WTC11 (cell line): ENCODE results near the gene MYCBP2. TPM values are rescaled to one million over a fixed set of nuclear protein-coding genes. Genes with fewer than 3 reads are reported as not detected.

Experiments used
- ATAC-seq: fragments of 200-7000 bp; cut with Tn5 transposase; 2 replicates; pipeline ENCODE4 v1.10.0; 2021; ENCODE audit warnings: mild to moderate bottlenecking, moderate library complexity
- CTCF ChIA-PET: fragments of 300-600 bp; sonication (Branson Sonifier 250); formaldehyde crosslinking; loops from one replicate; lab custom pipeline; 2021; ENCODE audit warnings: antibody characterized with exemption; lab: Charles Lee
- POLR2A ChIA-PET: fragments of 350-600 bp; sonication (Branson Sonifier 250); formaldehyde crosslinking; loops from one replicate; lab custom pipeline; 2021; ENCODE audit warnings: antibody characterized with exemption; lab: Charles Lee
- DNase-seq: peaks from one replicate; pipeline ENCODE4 v3.0.0; 2021; ENCODE audit warnings: low spot score
- H3K27ac Mint-ChIP-seq: 2 replicates; pipeline ENCODE4 v1.8.0; 2021; ENCODE audit warnings: mixed read lengths
- H3K27me3 Mint-ChIP-seq: 2 replicates; pipeline ENCODE4 v1.8.0; 2021; ENCODE audit warnings: low read depth, mild to moderate bottlenecking, moderate library complexity, mixed read lengths
- H3K36me3 Mint-ChIP-seq: 2 replicates; pipeline ENCODE4 v1.8.0; 2021; ENCODE audit warnings: mixed read lengths
- H3K4me1 Mint-ChIP-seq: 2 replicates; pipeline ENCODE4 v1.8.0; 2022; ENCODE audit warnings: mixed read lengths
- H3K4me3 Mint-ChIP-seq: 2 replicates; pipeline ENCODE4 v1.8.0; 2021; ENCODE audit warnings: mild to moderate bottlenecking, moderate library complexity, mixed read lengths
- H3K9me3 Mint-ChIP-seq: 2 replicates; pipeline ENCODE4 v1.8.0; 2021; ENCODE audit warnings: mixed read lengths
- AR ChIP-seq: fragments of 250-450 bp; sonication (Bioruptor Pico); IDR thresholded peaks from 2 replicates; pipeline ENCODE4 v1.9.0; 2021; ENCODE audit warnings: mild to moderate bottlenecking
- CREB1 ChIP-seq: sonication (generic); formaldehyde crosslinking; IDR thresholded peaks from 2 replicates; pipeline ENCODE4 v1.8.0; 2023; ENCODE audit warnings: mild to moderate bottlenecking, missing genetic modification reagents
- CTCF ChIP-seq: fragments of 200-600 bp; IDR thresholded peaks from 2 replicates; pipeline ENCODE4 v1.8.0; 2022; ENCODE audit warnings: antibody characterized with exemption
- EMX1 ChIP-seq: fragments of 250-450 bp; sonication (Bioruptor Pico); IDR thresholded peaks from 2 replicates; pipeline ENCODE4 v1.8.0; 2021; ENCODE audit warnings: mild to moderate bottlenecking
- ETV6 ChIP-seq: sonication (generic); formaldehyde crosslinking; IDR thresholded peaks from 2 replicates; pipeline ENCODE4 v1.8.1; 2022; ENCODE audit warnings: mild to moderate bottlenecking, missing genetic modification reagents
- FOXK1 ChIP-seq: sonication (generic); formaldehyde crosslinking; IDR thresholded peaks from 2 replicates; pipeline ENCODE4 v1.8.0; 2022; ENCODE audit warnings: mild to moderate bottlenecking, moderate library complexity, missing genetic modification reagents
- KAT7 ChIP-seq: sonication (generic); formaldehyde crosslinking; IDR thresholded peaks from 2 replicates; pipeline ENCODE4 v1.8.1; 2023; ENCODE audit warnings: missing genetic modification reagents, mild to moderate bottlenecking, borderline replicate concordance
- NFATC4 ChIP-seq: fragments of 250-450 bp; sonication (Bioruptor Pico); IDR thresholded peaks from 2 replicates; pipeline ENCODE4 v1.9.0; 2021; ENCODE audit warnings: mild to moderate bottlenecking
- NFE2L1 ChIP-seq: sonication (generic); formaldehyde crosslinking; IDR thresholded peaks from 2 replicates; pipeline ENCODE4 v1.8.1; 2023; ENCODE audit warnings: missing genetic modification reagents
- PRRX2 ChIP-seq: fragments of 250-450 bp; sonication (Bioruptor Pico); IDR thresholded peaks from 2 replicates; pipeline ENCODE4 v1.8.0; 2021; ENCODE audit warnings: mild to moderate bottlenecking
- SP1 ChIP-seq: sonication (generic); formaldehyde crosslinking; conservative IDR thresholded peaks from 2 replicates; pipeline ENCODE4 v1.8.1; 2022; ENCODE audit warnings: missing genetic modification reagents
- TCF7 ChIP-seq: sonication (generic); formaldehyde crosslinking; IDR thresholded peaks from 2 replicates; pipeline ENCODE4 v1.8.0; 2022; ENCODE audit warnings: mild to moderate bottlenecking, low read depth, missing genetic modification reagents, moderate library complexity
- TEAD4 ChIP-seq: sonication (generic); formaldehyde crosslinking; IDR thresholded peaks from 2 replicates; pipeline ENCODE4 v1.8.0; 2022; ENCODE audit warnings: mild to moderate bottlenecking, missing genetic modification reagents
- TP53 ChIP-seq: sonication (generic); formaldehyde crosslinking; IDR thresholded peaks from 2 replicates; pipeline ENCODE4 v1.8.1; 2023; ENCODE audit warnings: mild to moderate bottlenecking, missing genetic modification reagents
- ZBTB21 ChIP-seq: sonication (generic); formaldehyde crosslinking; IDR thresholded peaks from 2 replicates; pipeline ENCODE4 v1.8.1; 2023; ENCODE audit warnings: mild to moderate bottlenecking, missing genetic modification reagents, borderline replicate concordance
- ZMAT4 ChIP-seq: fragments of 250-450 bp; sonication (Bioruptor Pico); IDR thresholded peaks from 2 replicates; pipeline ENCODE4 v1.9.0; 2021; ENCODE audit warnings: mild to moderate bottlenecking
- ZNF219 ChIP-seq: sonication (generic); formaldehyde crosslinking; IDR thresholded peaks from 2 replicates; pipeline ENCODE4 v1.8.0; 2023; ENCODE audit warnings: missing genetic modification reagents, mild to moderate bottlenecking, borderline replicate concordance
- ZNF416 ChIP-seq: fragments of 250-450 bp; sonication (Bioruptor Pico); IDR thresholded peaks from 2 replicates; pipeline ENCODE4 v1.9.0; 2021; ENCODE audit warnings: mild to moderate bottlenecking, inconsistent platforms
- ZNF671 ChIP-seq: fragments of 250-450 bp; sonication (Bioruptor Pico); IDR thresholded peaks from 2 replicates; pipeline ENCODE4 v1.8.0; 2021; ENCODE audit warnings: mild to moderate bottlenecking
- total RNA-seq: library from RNA; stranded (reverse); gene quantifications from 3 replicates; pipeline ENCODE4 v1.2.3, GENCODE V29; 2021
- TF ChIP-seq, protein P1 (sequence below): sonication (generic); formaldehyde crosslinking; IDR thresholded peaks from 2 replicates; pipeline ENCODE4 v1.8.1; 2022; ENCODE audit warnings: missing genetic modification reagents, borderline replicate concordance
- TF ChIP-seq, protein P2 (sequence below): sonication (generic); formaldehyde crosslinking; IDR thresholded peaks from 2 replicates; pipeline ENCODE4 v1.8.1; 2022; ENCODE audit warnings: mild to moderate bottlenecking, missing genetic modification reagents, moderate library complexity, borderline replicate concordance
- TF ChIP-seq, protein P3 (sequence below): sonication (generic); formaldehyde crosslinking; IDR thresholded peaks from 2 replicates; pipeline ENCODE4 v1.8.1; 2023; ENCODE audit warnings: mild to moderate bottlenecking, missing genetic modification reagents, moderate library complexity
- TF ChIP-seq, protein P4 (sequence below): sonication (generic); formaldehyde crosslinking; IDR thresholded peaks from 2 replicates; pipeline ENCODE4 v1.8.0; 2022; ENCODE audit warnings: mild to moderate bottlenecking, missing genetic modification reagents

The MYCBP2 gene
- total RNA-seq, 1 experiment from 2014 or later = 54.3 TPM

DNA sequence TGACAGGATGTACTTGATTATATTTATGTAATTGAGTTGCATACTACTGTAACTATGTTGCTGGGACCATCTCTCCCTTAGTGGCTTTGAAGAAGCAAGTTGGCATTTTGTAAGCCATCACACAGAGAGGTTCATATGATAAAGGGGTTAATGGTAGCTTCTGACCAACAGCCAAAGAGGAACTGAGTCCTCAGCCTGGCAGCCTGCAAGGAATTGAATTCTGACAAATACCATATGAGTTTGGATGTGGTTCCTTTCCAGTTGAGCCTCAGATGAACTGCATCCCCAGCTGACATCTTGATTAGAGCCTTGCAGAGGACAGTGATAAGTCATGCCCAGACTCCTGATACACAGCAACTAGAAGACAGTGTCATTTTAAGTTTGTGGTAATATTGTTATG lies 8.6 kb upstream of the MYCBP2 start:
- Mint-ChIP-seq H3K4me3 (no peak overlapping the region), H3K36me3 (no peaks in the 10 kb centered on the region), H3K27ac (no peak overlapping the region), H3K27me3 (no peaks in the 10 kb centered on the region), H3K4me1 (peaks cover 6% of the 10 kb centered on the region), H3K9me3 (no peaks in the 10 kb centered on the region)
- DNase-seq (no peak), ATAC-seq (no peak)
- ChIA-PET CTCF (no interaction called here), POLR2A (no interaction called here)
- TF ChIP-seq, protein P1, sequence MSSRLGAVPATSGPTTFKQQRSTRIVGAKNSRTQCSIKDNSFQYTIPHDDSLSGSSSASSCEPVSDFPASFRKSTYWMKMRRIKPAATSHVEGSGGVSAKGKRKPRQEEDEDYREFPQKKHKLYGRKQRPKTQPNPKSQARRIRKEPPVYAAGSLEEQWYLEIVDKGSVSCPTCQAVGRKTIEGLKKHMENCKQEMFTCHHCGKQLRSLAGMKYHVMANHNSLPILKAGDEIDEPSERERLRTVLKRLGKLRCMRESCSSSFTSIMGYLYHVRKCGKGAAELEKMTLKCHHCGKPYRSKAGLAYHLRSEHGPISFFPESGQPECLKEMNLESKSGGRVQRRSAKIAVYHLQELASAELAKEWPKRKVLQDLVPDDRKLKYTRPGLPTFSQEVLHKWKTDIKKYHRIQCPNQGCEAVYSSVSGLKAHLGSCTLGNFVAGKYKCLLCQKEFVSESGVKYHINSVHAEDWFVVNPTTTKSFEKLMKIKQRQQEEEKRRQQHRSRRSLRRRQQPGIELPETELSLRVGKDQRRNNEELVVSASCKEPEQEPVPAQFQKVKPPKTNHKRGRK (CRISPR knock-in tag) = no peak
- TF ChIP-seq TCF7 (CRISPR knock-in tag) (no peak), AR (no peak), CTCF (no peak), SP1 (no peak), NFE2L1 (no peak), ETV6 (CRISPR knock-in tag) (no peak), TEAD4 (CRISPR knock-in tag) (no peak), EMX1 (CRISPR knock-in tag) (no peak), PRRX2 (CRISPR knock-in tag) (no peak), KAT7 (CRISPR knock-in tag) (no peak), ZMAT4 (CRISPR knock-in tag) (no peak)
- TF ChIP-seq, protein P2, sequence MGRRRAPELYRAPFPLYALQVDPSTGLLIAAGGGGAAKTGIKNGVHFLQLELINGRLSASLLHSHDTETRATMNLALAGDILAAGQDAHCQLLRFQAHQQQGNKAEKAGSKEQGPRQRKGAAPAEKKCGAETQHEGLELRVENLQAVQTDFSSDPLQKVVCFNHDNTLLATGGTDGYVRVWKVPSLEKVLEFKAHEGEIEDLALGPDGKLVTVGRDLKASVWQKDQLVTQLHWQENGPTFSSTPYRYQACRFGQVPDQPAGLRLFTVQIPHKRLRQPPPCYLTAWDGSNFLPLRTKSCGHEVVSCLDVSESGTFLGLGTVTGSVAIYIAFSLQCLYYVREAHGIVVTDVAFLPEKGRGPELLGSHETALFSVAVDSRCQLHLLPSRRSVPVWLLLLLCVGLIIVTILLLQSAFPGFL (CRISPR knock-in tag) = no peak

GRCh38 chr13:77333594-77333993 lies 6.7 kb upstream of the MYCBP2 start:
- no peak for TF ChIP-seq CREB1 (CRISPR knock-in tag)
- TF ChIP-seq, protein P3, sequence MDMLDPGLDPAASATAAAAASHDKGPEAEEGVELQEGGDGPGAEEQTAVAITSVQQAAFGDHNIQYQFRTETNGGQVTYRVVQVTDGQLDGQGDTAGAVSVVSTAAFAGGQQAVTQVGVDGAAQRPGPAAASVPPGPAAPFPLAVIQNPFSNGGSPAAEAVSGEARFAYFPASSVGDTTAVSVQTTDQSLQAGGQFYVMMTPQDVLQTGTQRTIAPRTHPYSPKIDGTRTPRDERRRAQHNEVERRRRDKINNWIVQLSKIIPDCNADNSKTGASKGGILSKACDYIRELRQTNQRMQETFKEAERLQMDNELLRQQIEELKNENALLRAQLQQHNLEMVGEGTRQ (CRISPR knock-in tag) = no peak
- TF ChIP-seq, protein P4, sequence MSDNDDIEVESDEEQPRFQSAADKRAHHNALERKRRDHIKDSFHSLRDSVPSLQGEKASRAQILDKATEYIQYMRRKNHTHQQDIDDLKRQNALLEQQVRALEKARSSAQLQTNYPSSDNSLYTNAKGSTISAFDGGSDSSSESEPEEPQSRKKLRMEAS (CRISPR knock-in tag) = no peak
- no peak for TF ChIP-seq NFATC4 (CRISPR knock-in tag)
- TF ChIP-seq ZNF416 = no peak
- TF ChIP-seq TCF7 (CRISPR knock-in tag) = no peak
- no peak for TF ChIP-seq ZBTB21 (CRISPR knock-in tag)
- TF ChIP-seq AR = no peak
- TF ChIP-seq ZNF671 (CRISPR knock-in tag) = no peak
- TF ChIP-seq TP53 = no peak
- no peak for TF ChIP-seq FOXK1 (CRISPR knock-in tag)
- TF ChIP-seq ZNF219 = no peak
- H3K27ac Mint-ChIP-seq = no peak overlapping the region

More at GRCh38 chr13:77333594-77333993, 6.7 kb upstream of the MYCBP2 start:
- no peaks in the 10 kb centered on the region for H3K36me3 Mint-ChIP-seq
- ATAC-seq = no peak
- H3K4me3 Mint-ChIP-seq = no peak overlapping the region
- ChIA-PET CTCF (no interaction called here), POLR2A (no interaction called here)
- no peak for DNase-seq
- H3K4me1 Mint-ChIP-seq = peaks cover 14% of the 10 kb centered on the region
- peaks cover 3% of the 10 kb centered on the region for H3K27me3 Mint-ChIP-seq
- no peaks in the 10 kb centered on the region for H3K9me3 Mint-ChIP-seq
